ENCODE measurements around the gene NSDHL.

NSDHL gene

GRCh38 chrX:152917656-152918579 is 87.1 kb downstream of the NSDHL start:
- DNase-seq, result no peak

GRCh38 chrX:152918707-152919106 is 87.8 kb downstream of the NSDHL start:
- no peak for DNase-seq
